Activated CD8-positive, alpha-beta T cell treated with anti-CD3 and anti-CD28 coated beads for 36 hours (primary cell): ENCODE results near the gene TNS1. TPM values are rescaled to one million over a fixed set of nuclear protein-coding genes. Genes with fewer than 3 reads are reported as not detected.

Source experiments
- ATAC-seq: fragments of 200-7000 bp; cut with Tn5 transposase; one replicate; pipeline ENCODE4 v1.10.0; 2021; ENCODE audit warnings: mild to moderate bottlenecking, moderate library complexity
- CTCF ChIA-PET: fragments of 350-600 bp; sonication (Branson Sonifier 250); formaldehyde crosslinking; loops from one replicate; lab custom pipeline; 2021; ENCODE audit warnings: antibody characterized with exemption; lab: Charles Lee
- POLR2A ChIA-PET: fragments of 350-600 bp; sonication (Branson Sonifier 250); formaldehyde crosslinking; loops from one replicate; lab custom pipeline; 2021; ENCODE audit warnings: antibody characterized with exemption; lab: Charles Lee
- DNase-seq: peaks from one replicate; pipeline ENCODE4 v3.0.0-alpha.2; 2020
- H3K27ac Mint-ChIP-seq: one replicate; pipeline ENCODE4 v1.8.0; 2021; ENCODE audit warnings: mild to moderate bottlenecking, mixed read lengths
- H3K27me3 Mint-ChIP-seq: one replicate; pipeline ENCODE4 v1.8.0; 2021; ENCODE audit warnings: mixed read lengths
- H3K36me3 Mint-ChIP-seq: one replicate; pipeline ENCODE4 v1.8.0; 2021; ENCODE audit warnings: low read depth, mixed read lengths
- H3K4me1 Mint-ChIP-seq: one replicate; pipeline ENCODE4 v1.8.0; 2021; ENCODE audit warnings: low read depth, mixed read lengths
- H3K4me3 Mint-ChIP-seq: one replicate; pipeline ENCODE4 v1.8.0; 2021; ENCODE audit warnings: mild to moderate bottlenecking, moderate library complexity, mixed read lengths
- H3K9me3 Mint-ChIP-seq: one replicate; pipeline ENCODE4 v1.8.0; 2021; ENCODE audit warnings: mixed read lengths
- CTCF ChIP-seq: fragments of 200-600 bp; IDR thresholded peaks from one replicate; pipeline ENCODE4 v1.8.0; 2022; ENCODE audit warnings: antibody characterized with exemption, mild to moderate bottlenecking
- intact Hi-C: fragments of 100-400 bp; cut with micrococcal nuclease; formaldehyde crosslinking; loops from one replicate; pipeline ENCODE4 v1.10.0; 2022
- total RNA-seq, 2 experiments: library from RNA; stranded (reverse); gene quantifications; one replicate each; pipeline ENCODE4 v1.2.3, GENCODE V29; 2021

Gene TNS1
- total RNA-seq, 2 experiments from 2014 or later, result 1.8 to 2.0 TPM

- peaks cover 29% of the 10 kb centered on the region for H3K27me3 Mint-ChIP-seq
- DNase-seq (no peak), ATAC-seq (no peak)
- TF ChIP-seq CTCF, result no peak
- no peaks in the 10 kb centered on the region for H3K36me3 Mint-ChIP-seq
- H3K9me3 Mint-ChIP-seq, result no peaks in the 10 kb centered on the region
- ChIA-PET POLR2A (no interaction called here), CTCF (interaction anchor here (1.6 to 2.1 kb wide), 2 partner anchors 13 to 120 kb away, joined by 5 to 8 read pairs; no protein-coding TSS in a partner anchor)
- peaks cover 7% of the 10 kb centered on the region for H3K4me1 Mint-ChIP-seq
- no peak overlapping the region for H3K27ac Mint-ChIP-seq
- no peak overlapping the region for H3K4me3 Mint-ChIP-seq
- intact Hi-C loops, result no loop called here
Observed at GRCh38 chr2:218006741-218007140, 3.9 kb upstream of the TNS1 start.

GRCh38 chr2:218005486-218005885 lies 2.7 kb upstream of the TNS1 start:
- peaks cover 20% of the 10 kb centered on the region for H3K27me3 Mint-ChIP-seq
- ChIA-PET POLR2A (interaction anchor here (1.1 kb wide), 1 partner anchor 84 kb away, joined by 3 read pairs; no protein-coding TSS in a partner anchor), CTCF (interaction anchor here (1.6 to 2.1 kb wide), 2 partner anchors 12 to 119 kb away, joined by 5 to 8 read pairs; no protein-coding TSS in a partner anchor)
- ATAC-seq, result no peak
- intact Hi-C loops, result no loop called here
- H3K4me3 Mint-ChIP-seq, result no peak overlapping the region
- no peaks in the 10 kb centered on the region for H3K36me3 Mint-ChIP-seq
- H3K27ac Mint-ChIP-seq, result no peak overlapping the region
- TF ChIP-seq CTCF, result no peak
- no peaks in the 10 kb centered on the region for H3K9me3 Mint-ChIP-seq
- no peak for DNase-seq
- H3K4me1 Mint-ChIP-seq, result peaks cover 3% of the 10 kb centered on the region

DNA sequence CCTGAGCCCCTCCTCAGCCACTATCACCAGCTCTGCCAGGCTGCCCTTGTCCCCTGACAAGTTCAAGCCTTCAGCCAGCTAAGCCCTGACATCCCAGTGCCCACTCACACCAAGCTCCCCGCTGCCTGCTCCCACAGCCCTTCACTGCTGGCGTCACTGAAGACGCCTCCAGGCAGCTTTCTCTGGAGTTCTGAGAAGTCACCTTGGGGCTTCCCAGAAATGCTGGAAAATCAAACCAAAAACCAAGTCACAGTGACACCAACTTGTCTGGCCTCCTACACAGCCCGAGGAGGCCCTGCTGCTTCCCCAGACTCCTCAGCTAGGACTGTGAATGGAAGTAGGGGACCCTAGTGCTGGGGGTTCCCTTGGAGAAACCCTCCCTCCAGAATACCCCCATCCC lies 2.2 kb upstream of the TNS1 start:
- ATAC-seq, result no peak
- Mint-ChIP-seq H3K27ac (no peak overlapping the region), H3K9me3 (no peaks in the 10 kb centered on the region), H3K4me1 (peaks cover 3% of the 10 kb centered on the region), H3K36me3 (no peaks in the 10 kb centered on the region), H3K27me3 (peaks cover 20% of the 10 kb centered on the region), H3K4me3 (no peak overlapping the region)
- ChIA-PET CTCF (interaction anchor here (0.7 to 1.0 kb wide), 2 partner anchors 11 to 16 kb away, joined by 3 to 5 read pairs; no protein-coding TSS in a partner anchor), POLR2A (interaction anchor here (1.1 kb wide), 1 partner anchor 84 kb away, joined by 3 read pairs; no protein-coding TSS in a partner anchor)
- no peak for TF ChIP-seq CTCF
- DNase-seq, result no peak
- intact Hi-C loops, result no loop called here

DNA sequence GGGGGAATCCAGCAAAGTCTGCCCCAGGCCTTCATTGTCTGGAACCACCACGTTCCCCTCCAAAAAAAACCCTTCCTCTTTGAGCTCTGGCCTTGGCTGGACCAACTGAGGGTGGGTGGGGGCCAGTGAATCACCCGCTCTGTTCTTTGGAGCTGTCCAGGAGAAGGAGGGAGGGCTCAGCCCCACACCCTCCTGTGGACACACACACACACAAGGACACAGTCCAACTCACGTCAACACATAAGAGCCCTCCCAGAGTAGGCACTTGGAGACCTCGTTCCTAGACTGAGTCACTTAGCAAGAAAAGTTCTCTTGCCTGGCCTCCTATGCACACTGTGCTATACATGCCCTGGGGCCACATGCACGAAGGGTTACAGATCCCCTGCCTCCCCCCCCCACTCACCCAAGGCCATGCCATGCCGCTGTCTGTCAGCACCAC lies 1.2 kb upstream of the TNS1 start:
- intact Hi-C loops, result no loop called here
- peaks cover 13% of the 10 kb centered on the region for H3K27me3 Mint-ChIP-seq
- H3K4me3 Mint-ChIP-seq, result no peak overlapping the region
- no peaks in the 10 kb centered on the region for H3K9me3 Mint-ChIP-seq
- no peak overlapping the region for H3K27ac Mint-ChIP-seq
- ATAC-seq, result peak; percentile 51
- H3K36me3 Mint-ChIP-seq, result no peaks in the 10 kb centered on the region
- POLR2A ChIA-PET, result no interaction called here
- no peak for TF ChIP-seq CTCF
- no peaks in the 10 kb centered on the region for H3K4me1 Mint-ChIP-seq
- no peak for DNase-seq
- CTCF ChIA-PET, result no interaction called here

- no peaks in the 10 kb centered on the region for H3K9me3 Mint-ChIP-seq
- no peaks in the 10 kb centered on the region for H3K36me3 Mint-ChIP-seq
- DNase-seq, result no peak
- no peak overlapping the region for H3K27ac Mint-ChIP-seq
- H3K27me3 Mint-ChIP-seq, result peaks cover 8% of the 10 kb centered on the region
- TF ChIP-seq CTCF, result no peak
- H3K4me3 Mint-ChIP-seq, result no peak overlapping the region
- intact Hi-C loops, result no loop called here
- ATAC-seq, result no peak
- CTCF ChIA-PET, result no interaction called here
- POLR2A ChIA-PET, result no interaction called here
- no peaks in the 10 kb centered on the region for H3K4me1 Mint-ChIP-seq
Observed at GRCh38 chr2:218003281-218003944, 618 bp upstream of the TNS1 start.
